B cell (primary cell): ENCODE measurements around the gene NUP160. TPM values are rescaled to one million over a fixed set of nuclear protein-coding genes. Genes with fewer than 3 reads are reported as not detected.

Experiments used
- ATAC-seq: fragments of 200-7000 bp; cut with Tn5 transposase; one replicate; pipeline ENCODE4 v1.10.0; 2021; ENCODE audit warnings: low read depth, mild to moderate bottlenecking, moderate number of reproducible peaks, moderate library complexity
- CTCF ChIA-PET: fragments of 350-600 bp; sonication (Branson Sonifier 250); formaldehyde crosslinking; loops from one replicate; lab custom pipeline; 2021; ENCODE audit warnings: antibody characterized with exemption, inconsistent platforms; lab: Charles Lee
- POLR2A ChIA-PET: fragments of 350-600 bp; sonication (Branson Sonifier 250); formaldehyde crosslinking; loops from one replicate; lab custom pipeline; 2021; ENCODE audit warnings: antibody characterized with exemption; lab: Charles Lee
- DNase-seq: peaks from one replicate; pipeline ENCODE4 v3.0.0; 2013
- H2AFZ ChIP-seq: 2 replicates; pipeline ENCODE4 v1.6.1; 2012; ENCODE audit warnings: mild to moderate bottlenecking, low read depth, low read length; ENCODE audit not compliant: insufficient read depth, poor library complexity, severe bottlenecking
- H3K27ac ChIP-seq, 2 donors: 1 replicate in 1 of 2; 2 replicates in 1 of 2; pipeline ENCODE4 v1.5.1; 2012 to 2013; ENCODE audit warnings: low read length in 2 of 2, mild to moderate bottlenecking in 2 of 2, moderate library complexity in 1 of 2
- H3K27me3 ChIP-seq, 4 experiments: fragments of 200-600 bp in 1 of 4; sonication (generic) in 1 of 4; replicated peaks in 1 of 4; 1 replicate in 2 of 4; 2 replicates in 2 of 4; pipeline versions ENCODE4 v1.6.1 to v1.7.0; 2013 to 2016; ENCODE audit warnings: low read length in 3 of 4, mild to moderate bottlenecking in 2 of 4, mixed read lengths in 1 of 4, moderate library complexity in 1 of 4; ENCODE audit not compliant: insufficient read depth in 4 of 4, control insufficient read depth in 3 of 4; ENCODE audit errors: control extremely low read depth in 1 of 4
- H3K36me3 ChIP-seq, 2 experiments: replicated peaks in 1 of 2; 1 replicate in 1 of 2; 2 replicates in 1 of 2; pipeline versions ENCODE4 v1.6.1 to v1.7.1; 2013; ENCODE audit warnings: low read length in 1 of 2; ENCODE audit not compliant: insufficient read depth in 2 of 2, control insufficient read depth in 1 of 2; ENCODE audit errors: control extremely low read depth in 1 of 2, extremely low read depth in 1 of 2
- H3K4me1 ChIP-seq, 2 donors: fragments of 200-600 bp in 1 of 2; sonication (generic) in 1 of 2; 1 replicate in 1 of 2; 2 replicates in 1 of 2; pipeline versions ENCODE4 v1.5.1 to v1.6.1; 2013 to 2017; ENCODE audit warnings: low read length in 2 of 2; ENCODE audit not compliant: control insufficient read depth in 2 of 2, insufficient read depth in 2 of 2
- H3K4me2 ChIP-seq: replicated peaks from 2 replicates; pipeline ENCODE3; 2012; ENCODE audit warnings: mild to moderate bottlenecking, low read depth, low read length; ENCODE audit not compliant: poor library complexity, severe bottlenecking
- H3K4me3 ChIP-seq, 5 experiments: fragments of 200-600 bp in 1 of 5; sonication (generic) in 1 of 5; 1 replicate in 3 of 5; 2 replicates in 2 of 5; pipeline versions ENCODE4 v1.5.1 to v1.7.0; 2011 to 2016; ENCODE audit warnings: low read length in 4 of 5, mild to moderate bottlenecking in 4 of 5, low read depth in 2 of 5, control low read depth in 1 of 5, moderate library complexity in 1 of 5; ENCODE audit not compliant: insufficient read depth in 1 of 5; ENCODE audit errors: control extremely low read depth in 1 of 5, extremely low read depth in 1 of 5
- H3K79me2 ChIP-seq: fragments of 200-600 bp; sonication (generic); one replicate; pipeline ENCODE4 v1.6.0; 2016; ENCODE audit warnings: low read length; ENCODE audit not compliant: control insufficient read depth, insufficient read depth
- H3K9ac ChIP-seq: fragments of 200-600 bp; sonication (generic); 2 replicates; pipeline ENCODE4 v1.6.1; 2017; ENCODE audit warnings: mild to moderate bottlenecking, low read length, moderate library complexity
- H3K9me3 ChIP-seq, 3 donors: one replicate each; pipeline versions ENCODE4 v1.6.1 to v1.7.1; 2013; ENCODE audit warnings: low read length in 2 of 3; ENCODE audit not compliant: control insufficient read depth in 2 of 3, insufficient read depth in 1 of 3; ENCODE audit errors: control extremely low read depth in 1 of 3
- H4K20me1 ChIP-seq: 2 replicates; pipeline ENCODE4 v1.6.0; 2012; ENCODE audit warnings: mild to moderate bottlenecking, low read length; ENCODE audit not compliant: insufficient read depth, control insufficient read depth, poor library complexity, severe bottlenecking
- H3K27ac Mint-ChIP-seq: one replicate; pipeline ENCODE4 v1.8.0; 2021; ENCODE audit warnings: mixed read lengths
- H3K27me3 Mint-ChIP-seq: one replicate; pipeline ENCODE4 v1.8.0; 2021; ENCODE audit warnings: mixed read lengths
- H3K4me1 Mint-ChIP-seq: one replicate; pipeline ENCODE4 v1.8.0; 2021; ENCODE audit warnings: mixed read lengths
- H3K4me3 Mint-ChIP-seq: one replicate; pipeline ENCODE4 v1.8.0; 2021; ENCODE audit warnings: mixed read lengths
- H3K9me3 Mint-ChIP-seq: one replicate; pipeline ENCODE4 v1.8.0; 2022; ENCODE audit warnings: mixed read lengths; ENCODE audit not compliant: insufficient read depth
- EZH2 ChIP-seq: IDR thresholded peaks from 2 replicates; pipeline ENCODE4 v1.6.1; 2012; ENCODE audit warnings: borderline replicate concordance, low read depth, mild to moderate bottlenecking, moderate library complexity, low read length; ENCODE audit not compliant: insufficient read depth, poor library complexity, severe bottlenecking
- WGBS: methylation state at CpG from one replicate; pipeline ENCODE4 v1.1.5; 2013; ENCODE audit warnings: missing lambda C conversion rate; ENCODE audit not compliant: insufficient coverage; 5-methylcytosine and 5-hydroxymethylcytosine counted together
- intact Hi-C: fragments of 100-400 bp; cut with micrococcal nuclease; formaldehyde crosslinking; loops from one replicate; pipeline ENCODE4 v1.10.0; 2022
- polyA plus RNA-seq: library from polyadenylated mRNA; depleted of rRNA; stranded (reverse); fragments of >200 nt; gene quantifications from 2 replicates; pipeline ENCODE4 v1.2.3, GENCODE V29; 2012
- small RNA-seq: library from RNA; depleted of rRNA; stranded (forward); fragments of <200 nt; gene quantifications from one replicate; pipeline ENCODE3, GENCODE V24; 2012; ENCODE audit warnings: low replicate concordance, low read depth; ENCODE audit not compliant: insufficient read length
- total RNA-seq, 2 donors: library from RNA; stranded (reverse); fragments of 120-200 nt in 1 of 2; gene quantifications; 1 replicate in 1 of 2; 2 replicates in 1 of 2; pipeline versions ENCODE4 v1.2.3 to v1.2.4, GENCODE V29; 2013 to 2022
- TF ChIP-seq, protein P1 (sequence below): fragments of 200-600 bp; IDR thresholded peaks from one replicate; pipeline ENCODE4 v1.8.0; 2022; ENCODE audit warnings: antibody characterized with exemption, mild to moderate bottlenecking

The NUP160 gene
- total and polyA plus RNA-seq, 2 donors (not counting 1 experiment from before 2014, with no cell fraction given) = 26.3 to 74.3 TPM

DNA sequence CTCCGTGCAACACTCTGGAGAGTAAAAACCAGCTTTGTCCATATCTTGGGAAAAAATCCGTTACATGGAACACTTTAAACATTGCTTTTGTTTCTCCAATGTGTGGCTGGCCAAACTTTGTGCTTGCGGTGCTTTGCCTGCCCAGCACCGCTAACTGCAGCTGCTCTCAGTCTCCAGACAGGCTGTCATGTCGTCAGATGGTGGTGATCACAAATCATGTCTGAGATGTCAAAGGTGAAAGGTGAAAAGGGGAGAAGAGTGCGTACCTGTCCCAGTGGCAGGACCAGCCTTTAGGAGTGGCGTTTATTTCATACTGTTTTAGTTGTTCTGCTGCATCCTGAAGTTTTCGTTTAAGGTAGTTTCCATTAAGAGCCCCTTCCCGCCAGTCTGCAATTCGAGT, 115.9 kb downstream of the NUP160 start:
- no peak overlapping the region for H3K27ac Mint-ChIP-seq

DNA sequence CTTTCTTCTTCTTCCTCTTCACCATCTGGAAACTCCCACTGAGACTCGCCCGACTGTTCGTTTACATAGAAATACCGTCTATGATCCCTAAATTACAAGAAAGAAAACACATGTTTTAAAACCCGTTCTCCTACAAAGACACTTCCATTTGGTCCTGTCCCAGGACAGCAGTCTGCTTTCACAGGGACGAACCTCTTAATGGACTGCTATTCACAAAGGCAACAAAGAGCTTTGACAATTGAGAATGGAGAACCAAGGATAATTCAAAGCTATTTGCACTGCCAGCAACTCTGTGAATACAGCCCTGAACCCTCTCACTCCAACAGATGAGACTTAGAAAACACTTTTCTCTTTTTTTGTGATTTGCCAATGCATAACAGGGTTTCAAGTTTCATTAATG, 116.7 kb downstream of the NUP160 start:
- Mint-ChIP-seq H3K9me3 (no peaks in the 10 kb centered on the region), H3K4me1 (no peaks in the 10 kb centered on the region), H3K4me3 (no peak overlapping the region), H3K27me3 (no peaks in the 10 kb centered on the region), H3K27ac (no peak overlapping the region)
- H3K4me2 ChIP-seq = no peak overlapping the region
- H3K9ac ChIP-seq = no peak overlapping the region
- WGBS = 92% methylated on average over 5 of the region's 6 CpGs
- ChIA-PET CTCF (interaction anchor here (0.7 kb wide), 1 partner anchor 15 kb away, joined by 3 read pairs; no protein-coding TSS in a partner anchor), POLR2A (no interaction called here)
- no peak overlapping the region for H2AFZ ChIP-seq
- H4K20me1 ChIP-seq = peaks cover 28% of the 10 kb centered on the region
- no peak for TF ChIP-seq EZH2
- TF ChIP-seq, protein P1, sequence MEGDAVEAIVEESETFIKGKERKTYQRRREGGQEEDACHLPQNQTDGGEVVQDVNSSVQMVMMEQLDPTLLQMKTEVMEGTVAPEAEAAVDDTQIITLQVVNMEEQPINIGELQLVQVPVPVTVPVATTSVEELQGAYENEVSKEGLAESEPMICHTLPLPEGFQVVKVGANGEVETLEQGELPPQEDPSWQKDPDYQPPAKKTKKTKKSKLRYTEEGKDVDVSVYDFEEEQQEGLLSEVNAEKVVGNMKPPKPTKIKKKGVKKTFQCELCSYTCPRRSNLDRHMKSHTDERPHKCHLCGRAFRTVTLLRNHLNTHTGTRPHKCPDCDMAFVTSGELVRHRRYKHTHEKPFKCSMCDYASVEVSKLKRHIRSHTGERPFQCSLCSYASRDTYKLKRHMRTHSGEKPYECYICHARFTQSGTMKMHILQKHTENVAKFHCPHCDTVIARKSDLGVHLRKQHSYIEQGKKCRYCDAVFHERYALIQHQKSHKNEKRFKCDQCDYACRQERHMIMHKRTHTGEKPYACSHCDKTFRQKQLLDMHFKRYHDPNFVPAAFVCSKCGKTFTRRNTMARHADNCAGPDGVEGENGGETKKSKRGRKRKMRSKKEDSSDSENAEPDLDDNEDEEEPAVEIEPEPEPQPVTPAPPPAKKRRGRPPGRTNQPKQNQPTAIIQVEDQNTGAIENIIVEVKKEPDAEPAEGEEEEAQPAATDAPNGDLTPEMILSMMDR = no peak
- no peak for ATAC-seq
- DNase-seq = no peak
- intact Hi-C loops = loop anchor here (10.0 kb wide), 1 partner anchor 73 kb away; no protein-coding TSS in a partner anchor
- H3K4me3 ChIP-seq = no peak overlapping the region
- H3K27me3 ChIP-seq = no peaks in the 10 kb centered on the region
- H3K4me1 ChIP-seq = no peaks in the 10 kb centered on the region
- H3K27ac ChIP-seq = no peak overlapping the region
- peaks cover 15% of the 10 kb centered on the region for H3K79me2 ChIP-seq
- peaks cover 16 to 87% of the 10 kb centered on the region in 2 experiments for H3K36me3 ChIP-seq
- no peaks in the 10 kb centered on the region for H3K9me3 ChIP-seq

More for the DNA sequence above, 115.9 kb downstream of the NUP160 start:
- no peaks in the 10 kb centered on the region for H3K9me3 Mint-ChIP-seq
- peaks cover 17% of the 10 kb centered on the region for H3K79me2 ChIP-seq
- DNase-seq = no peak
- H3K27me3 Mint-ChIP-seq = no peaks in the 10 kb centered on the region
- H3K4me1 Mint-ChIP-seq = no peaks in the 10 kb centered on the region
- ChIA-PET CTCF (no interaction called here), POLR2A (no interaction called here)
- H2AFZ ChIP-seq = no peak overlapping the region
- H4K20me1 ChIP-seq = peaks cover 28% of the 10 kb centered on the region
- no peak overlapping the region for H3K27ac ChIP-seq
- H3K36me3 ChIP-seq = peaks cover 13 to 89% of the 10 kb centered on the region in 2 experiments
- intact Hi-C loops = loop anchor here (10.0 kb wide), 1 partner anchor 73 kb away; no protein-coding TSS in a partner anchor
- no peak overlapping the region for H3K4me3 Mint-ChIP-seq
- no peaks in the 10 kb centered on the region for H3K27me3 ChIP-seq
- WGBS = 97% methylated on average over 7 of the region's 10 CpGs
- no peak overlapping the region for H3K4me2 ChIP-seq
- no peak for TF ChIP-seq EZH2
- TF ChIP-seq, protein P1 = no peak
- H3K4me1 ChIP-seq = no peaks in the 10 kb centered on the region
- no peak overlapping the region for H3K4me3 ChIP-seq
- H3K9ac ChIP-seq = no peak overlapping the region
- no peaks in the 10 kb centered on the region for H3K9me3 ChIP-seq
- no peak for ATAC-seq

Small RNA genes within 50 kb of the gene (small RNA-seq; reads per million reads assigned to genes)
- gene AC021443.1 (not detected), gene RF00019 (not detected), gene RNA5SP340 (not detected)

Other genes with a start within 250 kb of the NUP160 start
- gene MTCH2, start 205.8 kb downstream of the NUP160 start, total RNA-seq = 26.9 and 30.9 TPM in 2 replicates
- gene MTCH2, start 205.8 kb downstream of the NUP160 start, polyA plus RNA-seq = 18.1 and 21.9 TPM in 2 replicates
- 13.6 and 17.0 TPM in 2 replicates for gene AGBL2, start 133.0 kb downstream of the NUP160 start, total RNA-seq
- gene AGBL2, start 133.0 kb downstream of the NUP160 start, polyA plus RNA-seq = 19.6 and 28.6 TPM in 2 replicates
- gene FNBP4, start 81.0 kb downstream of the NUP160 start, total RNA-seq = 287 and 288 TPM in 2 replicates
- gene FNBP4, start 81.0 kb downstream of the NUP160 start, polyA plus RNA-seq = 278 and 330 TPM in 2 replicates
- 20.0 and 20.3 TPM in 2 replicates for gene PTPRJ, start 132.2 kb upstream of the NUP160 start, total RNA-seq
- 11.2 and 14.9 TPM in 2 replicates for gene PTPRJ, start 132.2 kb upstream of the NUP160 start, polyA plus RNA-seq